Activated naive CD4-positive, alpha-beta T cell treated with anti-CD3 and anti-CD28 coated beads, Interleukin-2, amount 10 ng/mL, durations not matched to agents 7 days and 5 days (primary cell): ENCODE results near the gene ATXN1.

Source experiments
- CTCF ChIA-PET: fragments of 350-600 bp; sonication (Branson Sonifier 250); formaldehyde crosslinking; loops from one replicate; lab custom pipeline; 2021; ENCODE audit warnings: antibody characterized with exemption; lab: Charles Lee
- DNase-seq: peaks from one replicate; pipeline ENCODE4 v3.0.0-alpha.2; 2020
- H3K27ac Mint-ChIP-seq: one replicate; pipeline ENCODE4 v1.8.0; 2021; ENCODE audit warnings: mild to moderate bottlenecking, moderate library complexity, mixed read lengths
- H3K27me3 Mint-ChIP-seq: one replicate; pipeline ENCODE4 v1.8.0; 2021; ENCODE audit warnings: mild to moderate bottlenecking, mixed read lengths
- H3K36me3 Mint-ChIP-seq: one replicate; pipeline ENCODE4 v1.8.0; 2021; ENCODE audit warnings: mixed read lengths
- H3K4me1 Mint-ChIP-seq: one replicate; pipeline ENCODE4 v1.8.0; 2021; ENCODE audit warnings: mixed read lengths
- H3K4me3 Mint-ChIP-seq: one replicate; pipeline ENCODE4 v1.8.0; 2021; ENCODE audit warnings: mild to moderate bottlenecking, moderate library complexity, mixed read lengths
- H3K9me3 Mint-ChIP-seq: one replicate; pipeline ENCODE4 v1.8.0; 2021; ENCODE audit warnings: mixed read lengths

ATXN1 gene

DNA sequence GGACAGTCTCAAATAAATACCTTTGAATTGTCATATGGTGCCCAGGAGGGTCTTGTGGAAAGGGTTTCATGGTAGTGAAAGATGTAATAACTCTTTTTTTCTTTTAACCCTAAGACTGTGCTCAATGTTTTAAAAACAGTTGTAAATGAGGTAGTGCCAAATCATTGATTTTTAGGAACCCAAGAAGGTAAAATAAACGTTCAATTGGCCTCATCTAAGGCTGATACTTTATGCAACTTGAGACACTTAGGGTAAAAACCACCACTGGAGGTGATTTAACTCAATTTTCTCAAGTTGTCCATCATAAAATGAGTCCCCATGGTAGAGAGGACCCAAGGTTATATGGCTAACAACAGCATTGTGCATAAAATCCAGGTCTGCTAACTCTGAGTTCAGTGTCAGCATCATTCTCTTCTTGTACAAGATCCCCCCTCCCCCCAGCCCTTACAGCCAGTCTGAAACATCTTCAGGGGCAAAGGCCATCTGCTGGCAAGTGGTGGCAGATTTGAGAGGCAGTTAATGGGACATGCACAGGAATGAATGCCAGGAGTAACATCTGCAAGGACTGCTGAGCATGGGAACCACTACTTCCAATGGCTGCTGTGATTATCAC lies 278.5 kb downstream of the ATXN1 start:
- H3K4me1 Mint-ChIP-seq: peaks cover 93% of the 10 kb centered on the region
- H3K4me3 Mint-ChIP-seq: no peak overlapping the region
- peak overlapping the region; percentile 94 for H3K27ac Mint-ChIP-seq
- CTCF ChIA-PET: interaction anchor here (0.8 to 1.3 kb wide), 4 partner anchors 29 to 282 kb away, joined by 3 to 5 read pairs (median 4); partner anchors contain the start of gene ATXN1
- H3K27me3 Mint-ChIP-seq: no peaks in the 10 kb centered on the region
- H3K9me3 Mint-ChIP-seq: peaks cover 8% of the 10 kb centered on the region
- H3K36me3 Mint-ChIP-seq: peaks cover 53% of the 10 kb centered on the region
- DNase-seq: peak; percentile 38

GRCh38 chr6:16481697-16482399 lies 279.4 kb downstream of the ATXN1 start:
- Mint-ChIP-seq H3K36me3 (peaks cover 58% of the 10 kb centered on the region), H3K27ac (peak overlapping the region; percentile 94), H3K27me3 (no peaks in the 10 kb centered on the region), H3K4me1 (peaks cover 93% of the 10 kb centered on the region), H3K9me3 (peaks cover 8% of the 10 kb centered on the region), H3K4me3 (peak overlapping the region; percentile 29)
- peak; percentile 79 for DNase-seq
- CTCF ChIA-PET: interaction anchor here (0.8 to 1.3 kb wide), 5 partner anchors 10 to 283 kb away, joined by 3 to 5 read pairs (median 3); partner anchors contain the start of gene ATXN1

- H3K4me1 Mint-ChIP-seq: peaks cover 93% of the 10 kb centered on the region
- DNase-seq: no peak
- H3K36me3 Mint-ChIP-seq: peaks cover 57% of the 10 kb centered on the region
These were observed 280.3 kb downstream of the ATXN1 start for GRCh38 chr6:16480763-16481560.

DNA sequence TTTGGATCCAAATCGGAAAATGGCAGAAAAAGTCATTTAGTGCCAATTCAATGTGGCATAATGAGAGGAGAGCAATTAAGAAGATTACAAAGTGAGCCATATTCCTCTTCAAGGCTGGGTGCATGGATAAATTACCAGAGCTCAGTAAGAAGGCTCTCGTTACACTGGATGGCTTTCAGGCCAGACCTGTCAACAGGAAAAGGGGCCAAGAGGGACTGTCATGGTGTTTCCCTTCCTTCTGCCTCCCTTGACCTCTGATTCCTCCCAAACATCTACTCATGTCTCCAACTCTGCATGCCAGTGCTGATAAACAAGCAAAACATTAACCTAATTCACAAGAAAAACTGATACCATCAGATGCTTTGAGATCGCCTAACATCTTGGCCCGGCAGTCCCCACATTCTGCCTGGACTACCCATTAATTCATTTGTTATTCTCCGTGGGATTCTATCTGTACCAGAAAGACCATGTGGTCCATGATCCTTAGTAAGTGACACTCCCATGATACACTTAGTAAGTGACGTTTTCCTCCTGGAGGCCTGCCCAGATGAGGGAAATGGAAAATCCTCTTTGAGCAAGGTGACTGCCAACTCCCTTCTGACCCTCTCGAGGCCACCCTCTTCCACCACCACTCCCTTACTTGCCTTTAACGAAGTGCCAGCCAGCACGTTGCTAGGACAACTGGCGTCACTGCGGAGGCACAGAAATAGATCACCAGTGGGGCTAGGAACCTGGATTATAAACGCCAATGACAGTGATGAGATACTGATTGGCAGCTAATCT lies 283.7 kb downstream of the ATXN1 start:
- H3K4me1 Mint-ChIP-seq: peaks cover 90% of the 10 kb centered on the region
- no peak overlapping the region for H3K27ac Mint-ChIP-seq
- no peak for DNase-seq
- CTCF ChIA-PET: interaction anchor here (2.1 kb wide), 1 partner anchor 35 kb away, joined by 6 read pairs; no protein-coding TSS in a partner anchor
- no peak overlapping the region for H3K4me3 Mint-ChIP-seq
- peaks cover 6% of the 10 kb centered on the region for H3K9me3 Mint-ChIP-seq
- H3K36me3 Mint-ChIP-seq: peaks cover 52% of the 10 kb centered on the region
- H3K27me3 Mint-ChIP-seq: no peaks in the 10 kb centered on the region

More at GRCh38 chr6:16480763-16481560, 280.3 kb downstream of the ATXN1 start:
- H3K4me3 Mint-ChIP-seq: peak overlapping the region; percentile 29
- peaks cover 8% of the 10 kb centered on the region for H3K9me3 Mint-ChIP-seq
- peak overlapping the region; percentile 94 for H3K27ac Mint-ChIP-seq
- H3K27me3 Mint-ChIP-seq: no peaks in the 10 kb centered on the region
- CTCF ChIA-PET: interaction anchor here (0.5 to 1.0 kb wide), 7 partner anchors 9 to 149 kb away, joined by 3 to 4 read pairs (median 3); no protein-coding TSS in a partner anchor

DNA sequence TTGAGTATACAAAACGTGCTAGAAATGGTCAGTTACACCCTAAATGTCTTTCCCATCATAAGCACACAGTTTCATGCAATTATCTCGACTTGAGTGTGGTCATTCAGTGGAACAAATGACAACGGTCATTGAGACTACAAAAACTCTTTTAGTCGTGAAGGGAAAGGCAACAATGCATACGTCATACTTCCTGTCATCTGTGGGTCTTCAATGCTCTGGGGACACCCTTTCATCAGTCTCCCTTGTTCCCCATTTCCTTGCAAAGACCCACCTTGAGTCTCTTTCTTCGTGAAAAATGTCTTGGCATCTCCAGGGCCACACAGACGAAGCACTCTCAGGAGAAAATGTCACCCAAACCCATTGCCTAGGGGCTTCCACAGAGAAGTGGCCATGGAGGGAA lies 284.4 kb downstream of the ATXN1 start:
- Mint-ChIP-seq H3K4me3 (no peak overlapping the region), H3K27ac (peak overlapping the region; percentile 47), H3K27me3 (no peaks in the 10 kb centered on the region), H3K4me1 (peaks cover 89% of the 10 kb centered on the region), H3K36me3 (peaks cover 52% of the 10 kb centered on the region), H3K9me3 (peaks cover 6% of the 10 kb centered on the region)
- CTCF ChIA-PET: interaction anchor here (2.1 kb wide), 1 partner anchor 35 kb away, joined by 6 read pairs; no protein-coding TSS in a partner anchor
- DNase-seq: no peak

DNA sequence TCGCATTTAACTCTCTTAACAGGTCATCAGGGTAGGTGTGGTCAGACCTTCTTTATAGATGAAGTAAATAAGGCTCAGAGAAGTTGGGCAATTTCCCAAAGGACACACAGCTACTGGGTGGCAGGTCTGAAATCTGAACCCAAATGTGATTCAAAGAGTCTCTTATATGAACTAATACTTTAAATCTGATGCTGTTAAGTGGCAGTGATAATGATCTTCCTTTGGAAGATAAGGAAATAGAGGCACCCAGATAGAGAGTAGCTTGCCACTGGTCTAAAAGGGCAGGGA lies 285.8 kb downstream of the ATXN1 start:
- no peak for DNase-seq
- CTCF ChIA-PET: interaction anchor here (0.8 to 2.4 kb wide), 3 partner anchors 35 to 55 kb away, joined by 3 to 6 read pairs (median 6); no protein-coding TSS in a partner anchor
- Mint-ChIP-seq H3K4me3 (no peak overlapping the region), H3K36me3 (peaks cover 45% of the 10 kb centered on the region), H3K4me1 (peaks cover 87% of the 10 kb centered on the region), H3K27ac (peak overlapping the region; percentile 73), H3K27me3 (no peaks in the 10 kb centered on the region), H3K9me3 (peaks cover 6% of the 10 kb centered on the region)

DNA sequence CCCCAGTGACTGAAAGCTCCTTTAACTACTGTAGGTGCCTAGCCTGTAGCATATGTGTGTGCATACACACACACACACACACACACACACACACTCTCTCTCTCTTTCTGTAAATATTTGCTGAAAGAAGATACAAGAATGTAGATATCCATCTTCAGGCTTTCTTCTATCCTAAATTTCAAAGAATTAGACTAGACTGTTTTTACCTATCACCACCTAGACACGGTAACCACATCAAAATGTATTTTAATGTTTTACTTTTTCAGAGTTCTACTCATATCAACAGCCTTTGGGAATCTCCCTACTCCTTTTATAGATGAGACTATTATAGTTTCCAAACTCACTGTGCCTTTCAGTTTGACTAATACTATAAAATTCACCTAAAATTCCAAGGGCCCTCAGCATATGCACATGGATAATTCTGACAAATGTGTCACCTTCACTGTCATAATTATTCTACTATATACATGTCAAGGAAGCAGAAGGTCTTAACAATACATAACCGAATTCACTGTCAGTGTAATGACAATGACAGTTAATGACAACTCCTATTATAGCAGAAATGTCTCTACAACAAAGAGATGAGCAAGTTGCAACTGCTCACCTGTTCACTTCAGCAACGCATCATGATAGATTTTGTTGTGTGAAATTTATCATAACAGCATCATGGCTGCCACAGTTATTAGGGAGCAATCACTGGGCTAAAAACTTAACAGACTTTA lies 286.3 kb downstream of the ATXN1 start:
- Mint-ChIP-seq H3K27ac (peak overlapping the region; percentile 73), H3K36me3 (peaks cover 43% of the 10 kb centered on the region), H3K4me1 (peaks cover 86% of the 10 kb centered on the region), H3K4me3 (no peak overlapping the region), H3K9me3 (peaks cover 3% of the 10 kb centered on the region), H3K27me3 (no peaks in the 10 kb centered on the region)
- no peak for DNase-seq
- CTCF ChIA-PET: interaction anchor here (0.6 to 2.4 kb wide), 4 partner anchors 10 to 288 kb away, joined by 3 to 6 read pairs (median 4); partner anchors contain the start of gene ATXN1

GRCh38 chr6:16473908-16474771 lies 287.1 kb downstream of the ATXN1 start:
- Mint-ChIP-seq H3K27ac (peak overlapping the region; percentile 73), H3K36me3 (peaks cover 46% of the 10 kb centered on the region), H3K27me3 (no peaks in the 10 kb centered on the region), H3K9me3 (peaks cover 3% of the 10 kb centered on the region), H3K4me1 (peaks cover 83% of the 10 kb centered on the region), H3K4me3 (no peak overlapping the region)
- no peak for DNase-seq
- CTCF ChIA-PET: interaction anchor here (0.6 to 2.4 kb wide), 4 partner anchors 11 to 289 kb away, joined by 3 to 6 read pairs (median 4); partner anchors contain the start of gene ATXN1

DNA sequence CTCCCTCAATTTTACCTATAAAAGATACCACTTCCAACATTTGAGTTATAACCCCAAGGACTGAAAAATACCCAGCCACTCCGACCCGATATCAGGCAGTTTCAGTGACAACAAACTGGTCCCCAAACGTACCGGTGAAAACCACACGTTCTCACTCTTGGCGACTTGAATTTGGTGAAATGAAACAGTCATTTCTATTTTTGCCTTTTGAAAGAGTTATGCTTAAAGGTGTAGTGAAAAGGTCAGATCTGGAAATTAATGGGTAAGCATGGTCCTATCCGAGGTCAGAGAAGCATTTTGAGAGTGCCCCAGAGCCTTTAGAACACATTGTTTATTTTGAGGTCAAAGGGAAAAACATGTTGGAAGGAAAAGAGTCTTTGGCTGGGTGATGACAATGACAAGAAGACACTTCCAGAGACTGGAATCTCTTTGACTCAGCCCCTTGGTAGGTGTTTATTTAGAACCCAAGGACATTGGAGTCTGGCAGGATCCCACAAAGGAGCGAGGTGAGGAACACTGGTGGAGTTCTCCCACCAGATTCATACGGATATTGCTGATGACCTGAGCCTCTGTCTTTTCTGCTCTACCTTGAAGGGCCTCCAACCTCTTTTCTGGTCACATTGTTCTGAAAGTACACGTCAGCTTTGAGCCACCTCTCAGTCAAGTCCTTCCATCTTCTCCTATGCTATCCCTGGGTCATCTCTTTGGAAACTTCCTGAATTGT lies 287.9 kb downstream of the ATXN1 start:
- no peaks in the 10 kb centered on the region for H3K27me3 Mint-ChIP-seq
- CTCF ChIA-PET: interaction anchor here (1.4 to 2.4 kb wide), 2 partner anchors 37 to 288 kb away, joined by 4 to 6 read pairs; partner anchors contain the start of gene ATXN1
- no peak for DNase-seq
- peak overlapping the region; percentile 73 for H3K27ac Mint-ChIP-seq
- H3K4me3 Mint-ChIP-seq: peak overlapping the region; percentile 24
- peaks cover 41% of the 10 kb centered on the region for H3K36me3 Mint-ChIP-seq
- H3K9me3 Mint-ChIP-seq: peaks cover 3% of the 10 kb centered on the region
- peaks cover 82% of the 10 kb centered on the region for H3K4me1 Mint-ChIP-seq

- Mint-ChIP-seq H3K4me1 (peaks cover 73% of the 10 kb centered on the region), H3K4me3 (no peak overlapping the region), H3K9me3 (peaks cover 3% of the 10 kb centered on the region), H3K36me3 (peaks cover 34% of the 10 kb centered on the region), H3K27me3 (no peaks in the 10 kb centered on the region), H3K27ac (peak overlapping the region; percentile 73)
- DNase-seq: no peak
- CTCF ChIA-PET: interaction anchor here (0.9 to 1.8 kb wide), 2 partner anchors 9 to 12 kb away, joined by 3 to 6 read pairs; no protein-coding TSS in a partner anchor
These were observed 288.8 kb downstream of the ATXN1 start for GRCh38 chr6:16472349-16473069.

GRCh38 chr6:16471910-16472297 lies 289.4 kb downstream of the ATXN1 start:
- H3K9me3 Mint-ChIP-seq: peaks cover 3% of the 10 kb centered on the region
- no peak for DNase-seq
- peaks cover 70% of the 10 kb centered on the region for H3K4me1 Mint-ChIP-seq
- H3K27ac Mint-ChIP-seq: no peak overlapping the region
- H3K27me3 Mint-ChIP-seq: no peaks in the 10 kb centered on the region
- CTCF ChIA-PET: interaction anchor here (0.9 to 2.0 kb wide), 5 partner anchors 9 to 292 kb away, joined by 3 to 9 read pairs (median 3); no protein-coding TSS in a partner anchor
- no peak overlapping the region for H3K4me3 Mint-ChIP-seq
- H3K36me3 Mint-ChIP-seq: peaks cover 28% of the 10 kb centered on the region
